Brain microvascular endothelial cell (primary cell): ENCODE data around the gene RAVER2.
"Not testable (repeated sequence)": the region's sequence is repeated elsewhere in the genome, so short reads cannot be mapped to it uniquely, and the experiment has no call there.

Experiments used
- DNase-seq: peaks from one replicate; pipeline ENCODE4 v3.0.0-alpha.2; 2020
- H3K27ac ChIP-seq: fragments of 250-450 bp; sonication (Bioruptor Pico); 2 replicates; pipeline ENCODE4 v1.5.1; 2020; ENCODE audit warnings: mild to moderate bottlenecking, moderate library complexity
- H3K27me3 ChIP-seq: fragments of 250-450 bp; sonication (Bioruptor Pico); replicated peaks from 2 replicates; pipeline ENCODE4 v1.5.1; 2020; ENCODE audit warnings: mild to moderate bottlenecking
- H3K36me3 ChIP-seq: fragments of 250-450 bp; sonication (Bioruptor Pico); replicated peaks from 2 replicates; pipeline ENCODE4 v1.5.1; 2020; ENCODE audit warnings: mild to moderate bottlenecking
- H3K4me3 ChIP-seq: 2 replicates; pipeline ENCODE4 v1.5.1; 2011; ENCODE audit warnings: low read depth, mild to moderate bottlenecking, control low read depth, low read length, moderate library complexity
- in situ Hi-C: cut with HindIII; loops from 2 replicates; pipeline ENCODE4 v1.10.0; 2017; ENCODE audit warnings: low sequenced_read_pairs, low pct_ligation_motif_present
- TF ChIP-seq, protein P1 (sequence below): IDR thresholded peaks from 2 replicates; pipeline ENCODE4 v1.5.1; 2011; ENCODE audit warnings: low read depth, mild to moderate bottlenecking, moderate library complexity, low read length, control low read depth, inconsistent platforms; ENCODE audit errors: missing control alignments

RAVER2 gene, protein sequence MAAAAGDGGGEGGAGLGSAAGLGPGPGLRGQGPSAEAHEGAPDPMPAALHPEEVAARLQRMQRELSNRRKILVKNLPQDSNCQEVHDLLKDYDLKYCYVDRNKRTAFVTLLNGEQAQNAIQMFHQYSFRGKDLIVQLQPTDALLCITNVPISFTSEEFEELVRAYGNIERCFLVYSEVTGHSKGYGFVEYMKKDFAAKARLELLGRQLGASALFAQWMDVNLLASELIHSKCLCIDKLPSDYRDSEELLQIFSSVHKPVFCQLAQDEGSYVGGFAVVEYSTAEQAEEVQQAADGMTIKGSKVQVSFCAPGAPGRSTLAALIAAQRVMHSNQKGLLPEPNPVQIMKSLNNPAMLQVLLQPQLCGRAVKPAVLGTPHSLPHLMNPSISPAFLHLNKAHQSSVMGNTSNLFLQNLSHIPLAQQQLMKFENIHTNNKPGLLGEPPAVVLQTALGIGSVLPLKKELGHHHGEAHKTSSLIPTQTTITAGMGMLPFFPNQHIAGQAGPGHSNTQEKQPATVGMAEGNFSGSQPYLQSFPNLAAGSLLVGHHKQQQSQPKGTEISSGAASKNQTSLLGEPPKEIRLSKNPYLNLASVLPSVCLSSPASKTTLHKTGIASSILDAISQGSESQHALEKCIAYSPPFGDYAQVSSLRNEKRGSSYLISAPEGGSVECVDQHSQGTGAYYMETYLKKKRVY

DNA sequence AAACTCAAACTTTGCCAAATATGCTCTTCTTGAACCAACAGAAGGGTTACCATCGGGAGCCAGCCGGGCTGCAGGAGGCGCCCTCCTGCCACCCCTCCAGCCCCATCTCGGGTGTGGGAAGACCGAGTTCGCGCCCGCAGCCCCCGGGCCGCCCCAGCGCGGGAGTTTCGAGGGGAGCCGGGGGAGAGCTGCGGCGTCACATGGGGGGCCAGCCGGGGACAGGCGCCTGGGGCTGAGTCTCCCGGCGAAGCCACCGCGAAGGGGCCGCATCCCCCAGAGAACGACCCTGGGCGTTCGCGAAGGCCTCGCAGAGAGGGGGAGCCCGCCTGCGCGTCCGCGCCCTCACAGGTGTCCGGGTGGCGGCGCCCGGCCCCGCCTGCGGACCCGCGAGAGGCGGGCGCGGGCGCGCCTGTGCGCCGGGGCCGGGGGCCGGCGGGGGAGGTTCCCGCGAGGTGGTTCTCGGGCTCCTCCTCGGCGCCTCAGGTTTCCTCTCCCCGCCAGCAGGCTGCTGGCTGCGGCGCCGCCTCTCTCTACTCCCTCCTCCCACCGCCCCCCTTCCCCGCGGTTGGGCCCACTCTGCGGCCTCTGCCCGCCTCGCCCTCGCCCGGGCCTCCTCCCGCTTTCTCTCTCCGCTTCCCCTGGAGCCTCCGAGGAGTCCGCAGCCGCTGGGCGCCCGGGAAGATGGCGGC, at the start of gene RAVER2:
RAVER2 (plus strand) TSS at position 584 of the 689 bp plus-strand sequence; CDS start at position 682, 98 bp downstream.
- no peak within 1 kb of the TSS for H3K27ac ChIP-seq
- TF ChIP-seq, protein P1, sequence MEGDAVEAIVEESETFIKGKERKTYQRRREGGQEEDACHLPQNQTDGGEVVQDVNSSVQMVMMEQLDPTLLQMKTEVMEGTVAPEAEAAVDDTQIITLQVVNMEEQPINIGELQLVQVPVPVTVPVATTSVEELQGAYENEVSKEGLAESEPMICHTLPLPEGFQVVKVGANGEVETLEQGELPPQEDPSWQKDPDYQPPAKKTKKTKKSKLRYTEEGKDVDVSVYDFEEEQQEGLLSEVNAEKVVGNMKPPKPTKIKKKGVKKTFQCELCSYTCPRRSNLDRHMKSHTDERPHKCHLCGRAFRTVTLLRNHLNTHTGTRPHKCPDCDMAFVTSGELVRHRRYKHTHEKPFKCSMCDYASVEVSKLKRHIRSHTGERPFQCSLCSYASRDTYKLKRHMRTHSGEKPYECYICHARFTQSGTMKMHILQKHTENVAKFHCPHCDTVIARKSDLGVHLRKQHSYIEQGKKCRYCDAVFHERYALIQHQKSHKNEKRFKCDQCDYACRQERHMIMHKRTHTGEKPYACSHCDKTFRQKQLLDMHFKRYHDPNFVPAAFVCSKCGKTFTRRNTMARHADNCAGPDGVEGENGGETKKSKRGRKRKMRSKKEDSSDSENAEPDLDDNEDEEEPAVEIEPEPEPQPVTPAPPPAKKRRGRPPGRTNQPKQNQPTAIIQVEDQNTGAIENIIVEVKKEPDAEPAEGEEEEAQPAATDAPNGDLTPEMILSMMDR = peak; percentile 61

DNA sequence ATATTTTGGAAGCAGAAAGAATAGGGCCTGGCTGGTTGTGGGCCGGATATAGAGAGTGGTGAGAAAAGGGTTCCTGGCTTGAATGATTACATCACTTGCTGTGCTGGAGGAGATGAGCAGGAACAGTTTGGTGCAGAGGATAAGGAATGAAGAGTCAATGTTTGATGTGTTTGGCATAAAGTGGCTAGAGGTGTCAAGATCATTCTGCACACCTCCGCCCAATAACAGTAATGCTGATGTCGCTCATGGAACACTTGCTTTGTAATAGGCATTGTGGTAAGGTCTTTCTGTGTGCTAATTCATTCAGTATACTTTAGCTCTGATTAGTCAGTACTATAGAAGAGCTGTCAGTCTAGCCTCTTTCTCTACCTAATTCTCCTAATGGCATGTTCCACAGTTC, 48.0 kb upstream of the RAVER2 start:
- H3K4me3 ChIP-seq = no peak overlapping the region
- H3K27me3 ChIP-seq = no peaks in the 10 kb centered on the region
- DNase-seq = no peak
- H3K27ac ChIP-seq = no peak overlapping the region
- in situ Hi-C loops = no loop called here
- TF ChIP-seq, protein P1 = no peak
- H3K36me3 ChIP-seq = no peaks in the 10 kb centered on the region

More for the DNA sequence above, at the start of gene RAVER2:
- peak within 1 kb of the TSS; percentile 75 for H3K4me3 ChIP-seq
- in situ Hi-C loops = no loop called here
- no peaks in the 10 kb centered on the region for H3K27me3 ChIP-seq
- peak; percentile 20 for DNase-seq
- no peaks in the 10 kb centered on the region for H3K36me3 ChIP-seq

DNA sequence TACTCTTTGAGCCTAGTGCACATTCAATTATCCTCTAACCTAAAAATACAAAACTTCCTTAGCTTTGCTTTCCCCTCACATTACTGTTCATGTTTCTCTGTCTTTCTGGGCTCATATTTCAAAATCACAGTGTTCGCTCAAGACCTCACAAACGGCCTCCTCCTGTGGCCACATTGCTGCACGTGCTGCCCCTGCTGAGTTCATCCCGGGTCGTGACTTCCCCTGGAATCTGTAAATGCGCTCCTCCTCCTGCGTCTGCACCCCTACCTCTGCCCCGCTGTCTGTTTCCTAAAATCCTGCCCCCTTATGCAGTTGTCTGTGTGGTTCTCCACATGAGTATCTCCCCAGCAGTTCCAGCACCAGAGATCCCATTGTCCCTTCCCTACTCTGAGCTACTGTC, 45.5 kb upstream of the RAVER2 start:
- no peak overlapping the region for H3K27ac ChIP-seq
- no peaks in the 10 kb centered on the region for H3K36me3 ChIP-seq
- TF ChIP-seq, protein P1 = no peak
- in situ Hi-C loops = no loop called here
- H3K4me3 ChIP-seq = no peak overlapping the region
- no peaks in the 10 kb centered on the region for H3K27me3 ChIP-seq
- no peak for DNase-seq

DNA sequence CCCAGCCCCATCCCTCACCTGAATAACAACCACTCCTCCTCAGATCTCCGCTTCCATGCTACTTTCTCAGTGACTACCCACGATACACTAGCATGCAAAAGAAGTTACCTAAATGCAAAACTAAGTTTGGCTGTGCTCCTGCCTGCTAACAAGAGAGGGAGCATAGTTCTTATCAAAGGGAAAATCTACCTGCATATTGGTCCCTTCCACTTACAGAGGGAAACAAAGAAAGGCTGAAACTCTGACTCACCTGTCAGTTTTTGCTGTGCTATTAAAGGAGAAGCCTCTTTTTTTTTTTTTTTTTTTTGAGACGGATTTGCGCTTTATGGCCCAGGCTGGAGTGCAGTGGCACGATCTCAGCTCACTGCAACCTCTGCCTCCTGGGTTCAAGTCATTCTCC, 43.8 kb upstream of the RAVER2 start:
- in situ Hi-C loops = no loop called here
- TF ChIP-seq, protein P1 = no peak
- no peak overlapping the region for H3K27ac ChIP-seq
- no peak for DNase-seq
- H3K36me3 ChIP-seq = no peaks in the 10 kb centered on the region
- H3K27me3 ChIP-seq = no peaks in the 10 kb centered on the region
- no peak overlapping the region for H3K4me3 ChIP-seq

DNA sequence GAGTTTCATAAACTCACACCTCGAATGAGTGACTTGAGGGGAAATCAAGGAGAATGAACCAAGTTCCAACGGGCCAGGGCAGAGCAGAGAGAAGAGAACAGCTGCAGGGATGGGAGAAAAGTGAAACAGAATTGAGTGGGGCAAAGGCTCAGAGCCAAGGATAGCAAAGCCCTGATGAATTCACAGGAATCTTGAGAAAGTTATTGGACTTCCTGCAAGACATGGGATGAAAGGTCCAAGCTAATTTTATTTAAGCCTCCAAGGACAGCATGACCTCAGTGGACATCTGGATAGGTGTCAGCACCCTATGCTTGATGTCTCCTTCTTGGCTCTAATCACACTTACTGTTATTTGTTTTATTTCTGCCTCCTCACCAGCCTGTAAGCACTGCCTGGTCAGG, 43.0 kb upstream of the RAVER2 start:
- H3K36me3 ChIP-seq = no peaks in the 10 kb centered on the region
- DNase-seq = no peak
- in situ Hi-C loops = no loop called here
- H3K27me3 ChIP-seq = no peaks in the 10 kb centered on the region
- TF ChIP-seq, protein P1 = no peak
- H3K4me3 ChIP-seq = no peak overlapping the region
- no peak overlapping the region for H3K27ac ChIP-seq

DNA sequence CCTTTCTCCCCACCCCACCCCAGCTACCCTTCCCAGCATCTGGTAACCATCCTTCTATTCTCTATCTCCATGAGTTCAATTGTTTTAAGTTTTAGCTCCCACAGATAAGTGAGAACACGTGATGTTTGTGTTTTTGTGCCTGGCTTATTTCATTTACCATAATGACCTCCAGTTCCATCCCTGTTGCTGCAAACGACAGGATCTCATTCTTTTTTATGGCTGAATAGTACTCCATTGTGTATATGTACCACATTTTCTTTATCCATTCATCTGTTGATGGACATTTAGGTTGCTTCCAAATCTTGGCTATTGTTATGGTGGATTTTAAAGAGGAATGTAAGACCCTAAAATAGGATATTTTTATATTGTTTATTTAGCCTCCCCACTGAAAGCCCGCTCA, 42.2 kb upstream of the RAVER2 start:
- H3K27me3 ChIP-seq, DNase-seq, in situ Hi-C loops: not testable (repeated sequence)

More for the DNA sequence above, 42.2 kb upstream of the RAVER2 start:
- H3K36me3 ChIP-seq, H3K4me3 ChIP-seq, H3K27ac ChIP-seq: not testable (repeated sequence)
